PC-3 (cell line): ENCODE data around the gene STEAP2. TPM values are rescaled to one million over a fixed set of nuclear protein-coding genes. Genes with fewer than 3 reads are reported as not detected.
A peak's percentile ranks its signal among the peaks of the same experiment; 100 is the strongest.

Experiments used
- ATAC-seq: fragments of 200-7000 bp; cut with Tn5 transposase; 2 replicates; pipeline ENCODE4 v1.9.1; 2020; ENCODE audit warnings: mild to moderate bottlenecking, moderate library complexity
- BruUV-seq: library from RNA; stranded (reverse); fragments of 400-500 nt; replicated peaks from 2 replicates; lab custom pipeline; 2021; lab: Mats Ljungman, UMichigan
- CTCF ChIA-PET: fragments of 300-600 bp; sonication (Branson Sonifier 250); formaldehyde crosslinking; loops from one replicate; lab custom pipeline; 2022; ENCODE audit warnings: antibody characterized with exemption; lab: Charles Lee
- POLR2A ChIA-PET: fragments of 300-600 bp; sonication (Branson Sonifier 250); formaldehyde crosslinking; loops from one replicate; lab custom pipeline; 2022; ENCODE audit warnings: antibody characterized with exemption; ENCODE audit not compliant: unreplicated experiment; lab: Charles Lee
- DNase-seq: peaks from one replicate; pipeline ENCODE4 v3.0.0-alpha.2; 2015
- H2AFZ ChIP-seq: fragments of 300-600 bp; sonication (generic); 2 replicates; pipeline ENCODE4 v1.6.0; 2016; ENCODE audit warnings: antibody characterized with exemption, low read length
- H3F3A ChIP-seq: fragments of 300-600 bp; sonication (generic); one replicate; pipeline ENCODE4 v1.6.0; 2017; ENCODE audit warnings: antibody characterized with exemption, low read length, control low read depth, mild to moderate bottlenecking; ENCODE audit not compliant: unreplicated experiment
- H3K27ac ChIP-seq: fragments of 300-600 bp; sonication (generic); 2 replicates; pipeline ENCODE4 v1.5.1; 2016; ENCODE audit warnings: mild to moderate bottlenecking, low read length
- H3K27me3 ChIP-seq: fragments of 300-600 bp; sonication (generic); 2 replicates; pipeline ENCODE4 v1.6.1; 2016; ENCODE audit warnings: low read length, mixed read lengths
- H3K36me3 ChIP-seq: fragments of 300-600 bp; sonication (generic); 2 replicates; pipeline ENCODE4 v1.6.1; 2016; ENCODE audit warnings: low read depth, mixed run types, low read length, mixed read lengths
- H3K4me1 ChIP-seq: fragments of 300-600 bp; sonication (generic); 2 replicates; pipeline ENCODE4 v1.5.1; 2016; ENCODE audit warnings: low read length; ENCODE audit not compliant: insufficient read depth
- H3K4me2 ChIP-seq: fragments of 300-600 bp; sonication (generic); 2 replicates; pipeline ENCODE4 v1.6.0; 2016; ENCODE audit warnings: low read length
- H3K4me3 ChIP-seq: fragments of 300-600 bp; sonication (generic); 2 replicates; pipeline ENCODE4 v1.5.1; 2016; ENCODE audit warnings: mild to moderate bottlenecking, low read length, mixed read lengths
- H3K79me2 ChIP-seq: fragments of 300-600 bp; sonication (generic); 2 replicates; pipeline ENCODE4 v1.6.1; 2017; ENCODE audit warnings: low read length, mixed read lengths
- H3K9ac ChIP-seq: fragments of 300-600 bp; sonication (generic); 2 replicates; pipeline ENCODE4 v1.6.0; 2016; ENCODE audit warnings: mild to moderate bottlenecking, low read length
- H3K9me2 ChIP-seq: fragments of 300-600 bp; sonication (generic); replicated peaks from 2 replicates; pipeline ENCODE4 v1.6.1; 2016; ENCODE audit warnings: mixed run types, low read length, mixed read lengths
- H3K9me3 ChIP-seq: fragments of 300-600 bp; sonication (generic); 2 replicates; pipeline ENCODE4 v1.6.1; 2016; ENCODE audit warnings: low read length, mixed read lengths
- H4K20me1 ChIP-seq: fragments of 300-600 bp; sonication (generic); 2 replicates; pipeline ENCODE4 v1.6.1; 2016; ENCODE audit warnings: low read length, mixed read lengths
- EZH2 ChIP-seq: fragments of 300-600 bp; sonication (generic); IDR thresholded peaks from one replicate; pipeline ENCODE4 v1.6.1; 2017; ENCODE audit warnings: antibody characterized with exemption, mild to moderate bottlenecking, low read length; ENCODE audit not compliant: unreplicated experiment
- EZH2phosphoT487 ChIP-seq: fragments of 300-600 bp; sonication (generic); IDR thresholded peaks from 2 replicates; pipeline ENCODE4 v1.6.1; 2018; ENCODE audit warnings: mild to moderate bottlenecking, antibody characterized with exemption, low read length, borderline replicate concordance
- intact Hi-C: fragments of 100-400 bp; cut with micrococcal nuclease; formaldehyde crosslinking; loops from 2 replicates; pipeline ENCODE4 v1.9.0; 2023
- total RNA-seq: library from RNA; depleted of rRNA; stranded (reverse); fragments of >200 nt; gene quantifications from 2 replicates; pipeline ENCODE4 v1.2.3, GENCODE V29; 2014
- TF ChIP-seq, protein P1 (sequence below): fragments of 300-600 bp; sonication (generic); conservative IDR thresholded peaks from 2 replicates; pipeline ENCODE4 v1.5.1; 2017; ENCODE audit warnings: antibody characterized with exemption, low read depth, mild to moderate bottlenecking, low read length

The STEAP2 gene
- total RNA-seq, 1 experiment from 2014 or later, result 7.0 TPM

DNA sequence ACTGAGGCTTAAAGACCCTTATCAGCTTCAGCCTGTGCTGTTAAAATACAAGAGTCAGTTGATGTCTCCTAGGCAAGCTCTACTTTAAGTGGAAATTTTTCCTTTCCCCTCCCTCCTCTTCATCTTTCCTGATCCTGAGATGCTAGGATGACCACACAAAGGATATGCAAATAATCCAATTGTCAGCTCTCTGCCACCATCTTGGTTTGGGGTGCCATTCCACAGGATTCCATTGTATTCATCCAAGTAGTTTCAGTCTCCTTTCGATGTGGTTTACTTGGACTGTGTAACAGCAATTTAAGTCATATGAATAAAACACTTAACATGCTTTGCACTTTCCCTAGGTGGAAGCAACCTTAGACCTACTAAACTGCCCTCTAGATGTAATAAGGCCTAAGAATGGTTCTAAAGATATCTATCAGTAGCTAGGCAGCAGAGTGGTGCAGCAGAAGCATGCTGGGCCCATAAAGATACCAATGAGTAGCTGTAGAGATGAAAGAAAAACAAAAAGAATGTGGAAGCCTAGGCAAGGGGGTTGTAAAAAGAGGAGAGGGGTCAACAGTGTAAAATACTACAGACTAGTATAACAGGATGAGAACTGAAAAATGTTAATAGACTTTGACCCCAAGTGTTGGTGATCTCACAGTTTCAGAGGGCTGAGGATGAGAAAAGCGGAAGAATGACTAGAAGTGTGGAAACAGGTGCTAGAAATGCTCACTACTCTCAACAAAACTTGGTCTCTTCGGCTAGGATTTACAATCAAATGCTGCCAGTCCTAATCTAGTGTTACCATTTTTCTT lies 31.0 kb downstream of the STEAP2 start:
- H3K27me3 ChIP-seq, result no peaks in the 10 kb centered on the region
- peaks cover 18% of the 10 kb centered on the region for H3K4me1 ChIP-seq
- no peak overlapping the region for H2AFZ ChIP-seq
- TF ChIP-seq, protein P1, sequence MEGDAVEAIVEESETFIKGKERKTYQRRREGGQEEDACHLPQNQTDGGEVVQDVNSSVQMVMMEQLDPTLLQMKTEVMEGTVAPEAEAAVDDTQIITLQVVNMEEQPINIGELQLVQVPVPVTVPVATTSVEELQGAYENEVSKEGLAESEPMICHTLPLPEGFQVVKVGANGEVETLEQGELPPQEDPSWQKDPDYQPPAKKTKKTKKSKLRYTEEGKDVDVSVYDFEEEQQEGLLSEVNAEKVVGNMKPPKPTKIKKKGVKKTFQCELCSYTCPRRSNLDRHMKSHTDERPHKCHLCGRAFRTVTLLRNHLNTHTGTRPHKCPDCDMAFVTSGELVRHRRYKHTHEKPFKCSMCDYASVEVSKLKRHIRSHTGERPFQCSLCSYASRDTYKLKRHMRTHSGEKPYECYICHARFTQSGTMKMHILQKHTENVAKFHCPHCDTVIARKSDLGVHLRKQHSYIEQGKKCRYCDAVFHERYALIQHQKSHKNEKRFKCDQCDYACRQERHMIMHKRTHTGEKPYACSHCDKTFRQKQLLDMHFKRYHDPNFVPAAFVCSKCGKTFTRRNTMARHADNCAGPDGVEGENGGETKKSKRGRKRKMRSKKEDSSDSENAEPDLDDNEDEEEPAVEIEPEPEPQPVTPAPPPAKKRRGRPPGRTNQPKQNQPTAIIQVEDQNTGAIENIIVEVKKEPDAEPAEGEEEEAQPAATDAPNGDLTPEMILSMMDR, result no peak
- TF ChIP-seq EZH2phosphoT487 (no peak), EZH2 (no peak)
- intact Hi-C loops, result no loop called here
- H3K36me3 ChIP-seq, result no peaks in the 10 kb centered on the region
- H3K9me2 ChIP-seq, result no peaks in the 10 kb centered on the region
- H3K4me3 ChIP-seq, result no peak overlapping the region
- H4K20me1 ChIP-seq, result no peaks in the 10 kb centered on the region
- no peak overlapping the region for H3K9ac ChIP-seq
- DNase-seq, result no peak
- no peaks in the 10 kb centered on the region for H3K79me2 ChIP-seq
- no TSS peak for BruUV-seq
- CTCF ChIA-PET, result no interaction called here
- POLR2A ChIA-PET, result interaction anchor here (0.5 kb wide), 1 partner anchor 34 kb away, joined by 3 read pairs; no protein-coding TSS in a partner anchor
- no peak overlapping the region for H3K27ac ChIP-seq
- no peak overlapping the region for H3K4me2 ChIP-seq
- H3K9me3 ChIP-seq, result no peaks in the 10 kb centered on the region
- no peaks in the 10 kb centered on the region for H3F3A ChIP-seq
- no peak for ATAC-seq

DNA sequence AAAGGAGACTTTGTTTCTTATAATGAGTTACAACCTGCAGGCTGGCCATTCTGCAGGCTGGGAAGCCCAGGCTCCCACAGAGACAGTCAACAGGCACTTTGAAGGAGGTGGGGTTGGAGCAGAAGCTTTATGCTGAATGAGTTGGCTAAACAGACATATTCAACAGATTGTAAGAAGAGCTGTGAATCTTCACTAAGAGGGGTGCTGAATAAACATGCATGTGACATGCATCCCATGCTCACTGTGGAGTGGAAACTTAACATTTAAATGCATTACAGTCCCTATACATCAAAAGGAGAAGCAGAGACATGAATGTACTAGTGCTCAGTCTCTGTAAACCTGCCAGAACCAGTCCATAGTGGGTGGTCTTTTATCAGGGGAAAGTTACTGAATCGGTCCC lies 32.0 kb downstream of the STEAP2 start:
- CTCF ChIA-PET, result interaction anchor here (1.0 kb wide), 1 partner anchor 31 kb away, joined by 3 read pairs; no protein-coding TSS in a partner anchor
- BruUV-seq, result no TSS peak

DNA sequence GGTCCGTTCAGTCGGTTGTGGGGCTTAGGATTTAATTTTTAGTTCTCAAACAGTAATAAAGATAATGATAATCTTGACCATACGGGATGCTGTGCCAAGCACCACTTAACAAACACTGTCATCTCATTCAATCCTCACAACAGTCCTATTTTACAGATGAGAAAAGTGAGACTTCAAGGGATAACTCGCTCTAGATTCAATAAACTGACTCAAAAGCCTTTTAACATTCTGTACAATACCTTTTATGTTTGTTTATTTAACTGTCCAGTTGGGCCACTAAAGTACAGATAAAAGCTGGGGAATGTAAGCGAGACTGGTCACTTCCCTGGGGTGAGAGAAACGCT lies 33.0 kb downstream of the STEAP2 start:
- POLR2A ChIA-PET, result no interaction called here
- DNase-seq (no peak), ATAC-seq (peak; percentile 5; the same call in 1 of the 2 replicates)
- no peaks in the 10 kb centered on the region for H4K20me1 ChIP-seq
- intact Hi-C loops, result loop anchor here (2.0 kb wide), 1 partner anchor 18 kb away; no protein-coding TSS in a partner anchor
- peaks cover 19% of the 10 kb centered on the region for H3K4me1 ChIP-seq
- no peaks in the 10 kb centered on the region for H3K79me2 ChIP-seq
- H3K9me2 ChIP-seq, result no peaks in the 10 kb centered on the region
- peak overlapping the region; percentile 77 for H3K9ac ChIP-seq
- no peaks in the 10 kb centered on the region for H3F3A ChIP-seq
- CTCF ChIA-PET, result no interaction called here
- no peak overlapping the region for H3K27ac ChIP-seq
- H3K27me3 ChIP-seq, result no peaks in the 10 kb centered on the region
- TF ChIP-seq, protein P1, result no peak
- TF ChIP-seq EZH2phosphoT487 (no peak), EZH2 (no peak)
- TSS peak; percentile 15 for BruUV-seq
- peak overlapping the region; percentile 97 for H3K4me3 ChIP-seq
- H3K36me3 ChIP-seq, result no peaks in the 10 kb centered on the region
- no peaks in the 10 kb centered on the region for H3K9me3 ChIP-seq
- peak overlapping the region; percentile 93 for H2AFZ ChIP-seq
- H3K4me2 ChIP-seq, result peak overlapping the region; percentile 99

More for the DNA sequence above, 32.0 kb downstream of the STEAP2 start:
- Histone ChIP-seq H3K4me3 (no peak overlapping the region), H3K9me3 (no peaks in the 10 kb centered on the region), H3F3A (no peaks in the 10 kb centered on the region), H3K36me3 (no peaks in the 10 kb centered on the region), H3K4me1 (peaks cover 18% of the 10 kb centered on the region), H3K27ac (no peak overlapping the region), H3K27me3 (no peaks in the 10 kb centered on the region), H3K4me2 (peak overlapping the region; percentile 99; the same call in 1 of the 2 replicates), H2AFZ (peak overlapping the region; percentile 93; the same call in 1 of the 2 replicates), H3K9ac (no peak overlapping the region), H3K9me2 (no peaks in the 10 kb centered on the region), H4K20me1 (no peaks in the 10 kb centered on the region), H3K79me2 (no peaks in the 10 kb centered on the region)
- TF ChIP-seq EZH2phosphoT487, result no peak
- POLR2A ChIA-PET, result no interaction called here
- ATAC-seq (no peak), DNase-seq (no peak)
- intact Hi-C loops, result no loop called here
